GM21717 (cell line): ENCODE results near the gene NKX2-4.

Experiments used
- ATAC-seq: cut with Tn5 transposase; IDR thresholded peaks from one replicate; pipeline ENCODE4 v1.9.1; 2021; ENCODE audit warnings: mild to moderate bottlenecking, moderate library complexity; ENCODE audit not compliant: unreplicated experiment

NKX2-4 gene

DNA sequence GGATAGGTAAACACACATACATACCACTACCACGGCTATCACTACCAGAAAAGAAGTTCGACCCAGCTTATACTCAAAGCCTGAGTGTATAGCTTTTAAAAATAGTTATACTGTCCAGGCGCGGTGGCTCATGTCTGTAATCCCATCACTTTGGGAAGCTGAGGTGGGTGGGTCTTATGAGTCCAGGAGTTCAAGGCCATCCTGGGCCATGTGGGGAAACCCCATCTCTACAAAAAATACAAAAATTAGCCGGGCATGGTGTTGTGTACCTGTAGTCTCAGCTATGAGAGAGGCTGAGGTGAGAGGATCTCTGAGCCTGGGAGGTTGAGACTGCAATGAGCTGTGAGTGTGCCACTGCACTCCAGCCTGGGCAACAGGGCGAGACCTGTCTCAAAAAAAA, 32.9 kb downstream of the NKX2-4 start:
- ATAC-seq, result no peak

- ATAC-seq, result no peak
These were observed 36.1 kb downstream of the NKX2-4 start for GRCh38 chr20:21361266-21361665.

- no peak for ATAC-seq
These were observed 36.6 kb downstream of the NKX2-4 start for GRCh38 chr20:21360705-21361104.

- no peak for ATAC-seq
These were observed 38.6 kb downstream of the NKX2-4 start for GRCh38 chr20:21358737-21359136.

GRCh38 chr20:21357844-21358243, 39.5 kb downstream of the NKX2-4 start:
- ATAC-seq, result no peak

DNA sequence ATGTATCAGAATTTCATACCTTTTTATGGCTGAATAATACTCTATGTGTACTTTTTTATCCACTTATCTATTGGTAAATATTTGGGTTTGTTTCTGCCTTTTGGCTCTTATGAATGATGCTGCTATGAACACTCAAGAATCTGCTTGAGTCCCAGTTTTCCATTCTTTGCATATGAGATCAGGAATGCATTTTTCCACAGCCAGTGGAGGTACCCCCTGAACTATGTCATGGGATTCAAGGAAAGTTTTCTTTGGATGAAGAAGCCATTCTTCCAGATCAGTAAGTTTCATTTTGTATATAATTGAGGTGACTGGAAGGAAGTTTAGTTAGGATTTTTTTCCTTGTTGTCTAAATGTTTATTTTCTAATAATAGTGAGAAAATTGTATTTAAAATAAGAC, 40.9 kb downstream of the NKX2-4 start:
- ATAC-seq, result no peak

- ATAC-seq, result no peak
These were observed 41.3 kb downstream of the NKX2-4 start for GRCh38 chr20:21355981-21356380.

DNA sequence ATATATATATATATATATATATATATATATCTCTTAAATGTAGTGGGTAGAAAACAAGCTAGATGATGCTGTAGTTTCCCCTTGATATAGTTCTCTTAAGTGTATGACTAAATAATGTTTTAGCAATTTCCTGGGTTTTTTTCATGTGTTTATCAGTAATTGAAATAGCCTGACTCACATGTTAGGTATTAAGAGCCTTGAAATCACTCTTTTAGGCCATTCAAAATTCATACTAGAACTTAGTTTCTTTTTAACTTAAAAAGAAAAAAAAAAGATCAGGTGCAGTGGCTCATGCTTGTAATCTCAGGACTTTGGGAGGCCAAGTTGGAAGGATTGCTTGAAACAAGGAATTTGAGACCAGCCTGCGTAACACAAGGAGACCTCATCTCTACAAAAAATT, 44.1 kb downstream of the NKX2-4 start:
- ATAC-seq, result no peak

DNA sequence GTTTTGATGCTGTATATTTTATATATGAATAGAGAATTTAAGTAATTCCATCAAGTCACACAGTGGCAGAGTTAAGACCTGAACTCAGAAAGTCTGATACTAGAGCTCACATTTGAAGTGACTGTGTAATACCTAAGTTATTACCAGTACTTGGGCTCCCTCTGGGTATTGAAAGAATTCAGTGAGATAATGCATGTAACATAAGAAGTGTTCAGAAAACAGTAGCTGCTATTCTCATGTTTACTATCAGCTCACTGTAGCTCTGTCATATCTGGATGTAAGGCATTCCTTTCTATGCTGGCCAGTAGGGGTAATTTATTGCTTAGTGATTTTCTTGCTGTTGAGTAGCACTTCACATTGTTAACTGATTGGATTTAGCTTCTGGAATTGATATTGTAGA, 44.6 kb downstream of the NKX2-4 start:
- ATAC-seq, result no peak
